GM18520 (cell line): ENCODE measurements around the gene CTDNEP1.
A peak's percentile ranks its signal among the peaks of the same experiment; 100 is the strongest.

Experiments used
- ATAC-seq: cut with Tn5 transposase; IDR thresholded peaks from one replicate; pipeline ENCODE4 v1.9.1; 2021; ENCODE audit not compliant: unreplicated experiment

Gene CTDNEP1

GRCh38 chr17:7280519-7281073 lies 29.1 kb upstream of the CTDNEP1 start:
- peak; percentile 50 for ATAC-seq

- ATAC-seq, result no peak
These were observed 27.9 kb upstream of the CTDNEP1 start for GRCh38 chr17:7279448-7279847.

- ATAC-seq, result no peak
These were observed 15.2 kb upstream of the CTDNEP1 start for GRCh38 chr17:7266784-7267183.

GRCh38 chr17:7263801-7264078 lies 12.2 kb upstream of the CTDNEP1 start:
- ATAC-seq, result no peak

GRCh38 chr17:7262935-7263800 lies 11.6 kb upstream of the CTDNEP1 start:
- ATAC-seq, result no peak

DNA sequence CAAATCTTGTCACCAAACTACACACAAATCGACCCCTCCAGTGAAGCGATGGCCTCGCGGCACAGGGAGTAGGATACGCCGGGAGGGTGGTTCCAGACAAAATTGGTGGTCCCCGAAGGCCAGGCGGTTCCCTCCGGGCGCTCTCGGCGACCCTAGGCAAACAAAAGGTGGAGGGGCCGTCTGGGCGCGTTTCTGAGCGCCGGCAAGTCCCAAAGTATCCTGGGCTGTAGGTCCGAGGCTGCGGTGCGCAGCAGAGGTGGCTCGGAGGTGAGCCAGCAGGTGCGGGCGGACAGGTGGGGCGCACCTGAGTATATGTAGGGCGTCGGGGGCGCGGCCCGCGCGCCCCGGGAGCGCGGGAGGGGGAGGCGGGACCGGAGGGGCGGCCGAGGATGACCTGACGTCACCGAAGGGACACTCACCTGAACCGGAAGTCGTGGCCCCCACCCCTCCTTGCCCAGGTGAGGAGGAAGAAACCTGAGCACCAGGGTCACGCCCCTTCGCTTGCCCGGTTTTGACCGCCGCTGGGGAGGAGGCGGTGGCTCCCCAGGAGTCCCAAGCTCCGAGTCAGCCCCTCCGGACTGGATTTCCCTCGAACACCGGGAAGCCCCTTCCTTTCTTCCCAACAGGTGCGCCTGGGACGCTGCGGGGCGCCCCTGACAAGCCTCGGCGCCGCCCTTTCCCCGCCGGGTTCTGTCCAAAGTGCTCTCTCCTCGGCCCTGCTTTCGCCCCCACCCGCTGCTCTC lies 10.8 kb upstream of the CTDNEP1 start, which contains the start of gene CLDN7:
Gene CLDN7, minus strand, starts transcription at position 287 of the 743 bp plus-strand sequence. CDS start 435 bp downstream, outside the sequence.
- no peak for ATAC-seq

- ATAC-seq, result no peak
These were observed 10.1 kb upstream of the CTDNEP1 start for GRCh38 chr17:7261379-7262191.

- no peak for ATAC-seq
These were observed 9.3 kb upstream of the CTDNEP1 start for GRCh38 chr17:7260651-7261378.

GRCh38 chr17:7260151-7260550 lies 8.6 kb upstream of the CTDNEP1 start:
- ATAC-seq, result no peak

GRCh38 chr17:7259555-7259889 lies 8.0 kb upstream of the CTDNEP1 start:
- ATAC-seq, result no peak

DNA sequence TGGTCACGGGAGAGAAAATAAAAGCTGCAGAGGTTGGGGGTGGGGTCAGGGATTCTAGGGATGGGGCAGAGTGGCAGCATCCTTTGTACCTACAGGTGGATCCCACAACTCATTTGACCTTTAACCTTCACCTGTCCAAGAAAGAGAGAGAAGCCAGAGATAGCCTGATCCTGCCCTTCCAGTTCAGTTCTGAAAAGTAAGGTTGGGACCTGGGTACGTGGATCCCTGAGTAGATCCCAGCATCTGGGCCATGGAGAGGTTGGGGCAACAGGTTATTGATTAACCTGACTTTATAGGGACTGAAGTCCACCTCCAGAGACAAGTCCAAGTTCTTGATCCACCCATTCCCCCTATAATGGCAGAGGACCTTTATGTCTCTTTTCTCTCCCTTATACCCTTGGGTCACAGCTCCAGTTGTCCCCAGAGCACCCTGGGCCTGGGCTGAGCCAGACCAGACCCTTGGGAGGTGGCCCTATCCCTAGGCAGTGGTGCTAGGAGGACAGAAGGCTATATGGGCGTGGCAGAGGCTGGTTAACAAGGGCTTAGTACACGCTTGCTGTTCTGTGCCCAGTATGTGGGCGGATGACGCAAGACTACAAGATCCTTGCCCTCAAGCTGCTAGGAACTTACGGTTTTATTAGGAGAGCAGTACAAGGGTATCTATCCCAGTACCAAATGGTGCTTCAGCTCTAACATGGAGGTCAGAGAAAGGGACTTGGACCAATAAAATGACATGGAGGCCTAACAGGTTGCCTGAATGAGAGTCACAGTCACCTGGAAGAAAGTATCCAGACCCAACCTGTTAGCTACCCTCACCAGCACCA lies 7.4 kb upstream of the CTDNEP1 start:
- no peak for ATAC-seq

DNA sequence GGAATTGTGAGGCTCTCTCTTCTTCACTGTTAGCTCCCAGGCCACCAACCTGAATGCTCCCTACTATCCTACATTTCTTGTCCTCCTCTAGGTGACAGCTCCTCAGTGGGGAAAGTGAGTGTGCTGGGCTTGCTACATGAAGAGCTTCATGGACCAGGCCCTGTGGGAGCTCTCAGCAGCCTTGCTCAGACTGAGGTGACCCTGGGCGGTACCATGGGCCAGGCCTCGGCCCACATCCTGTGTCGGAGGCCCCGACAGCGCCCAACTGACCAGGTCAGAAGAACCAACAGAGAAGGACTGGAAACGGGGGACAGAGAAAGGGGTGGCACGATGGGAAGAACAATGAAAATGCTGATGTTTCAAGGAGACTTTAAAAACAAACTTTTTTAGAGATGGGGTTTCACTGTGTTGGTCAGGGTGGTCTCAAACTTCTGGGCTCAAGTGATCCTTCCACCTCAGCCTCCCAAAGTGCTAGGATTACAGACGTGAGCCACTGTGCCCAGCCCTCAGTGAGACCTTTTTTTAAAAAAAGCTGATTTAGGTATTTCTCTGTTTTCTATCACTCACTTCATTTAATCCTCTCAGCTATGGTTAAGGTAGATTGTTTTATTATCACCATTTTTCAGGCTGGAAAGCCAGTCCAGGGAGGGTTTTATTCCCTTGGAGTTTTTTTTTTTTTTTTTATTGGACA lies 5.4 kb upstream of the CTDNEP1 start:
- no peak for ATAC-seq

DNA sequence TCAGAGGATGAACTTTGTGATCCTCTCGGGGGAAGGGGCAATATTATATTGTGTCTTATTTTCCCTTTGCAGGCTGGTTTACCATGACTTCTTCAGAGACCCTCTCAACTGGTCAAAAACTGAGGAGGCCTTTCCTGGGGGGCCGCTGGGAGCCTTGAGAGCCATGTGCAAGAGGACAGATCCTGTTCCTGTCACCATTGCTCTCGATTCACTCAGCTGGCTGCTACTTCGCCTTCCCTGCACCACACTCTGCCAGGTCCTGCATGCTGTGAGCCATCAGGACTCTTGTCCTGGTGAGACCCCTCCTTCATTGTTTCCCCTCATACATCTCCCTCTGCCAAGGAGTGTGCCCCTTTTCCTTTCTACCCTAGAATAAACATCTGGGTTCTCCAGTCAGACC lies 3.0 kb upstream of the CTDNEP1 start:
- no peak for ATAC-seq

DNA sequence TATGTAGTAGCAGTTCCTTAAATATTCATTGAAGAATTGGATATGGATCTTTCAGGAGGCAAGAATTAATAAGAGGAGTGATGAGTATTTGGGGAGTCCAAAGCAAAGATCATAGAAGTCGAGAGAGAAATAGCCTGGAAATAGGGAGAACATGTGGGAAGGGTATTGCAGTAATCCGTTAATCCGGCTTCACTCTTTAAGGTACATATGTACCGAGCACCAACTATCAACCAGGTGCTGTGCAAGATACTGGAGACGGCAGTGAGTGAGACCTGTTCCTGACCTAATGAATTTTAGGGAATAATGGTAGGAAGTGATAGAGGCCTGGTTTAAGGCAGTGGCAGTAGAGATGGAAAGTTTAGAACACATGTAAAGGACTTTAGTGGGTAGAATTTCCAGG lies 1.5 kb upstream of the CTDNEP1 start:
- ATAC-seq, result no peak

- peak; percentile 31 for ATAC-seq
These were observed 876 bp upstream of the CTDNEP1 start, which contains the start of gene ELP5 for GRCh38 chr17:7252176-7253043. Gene ELP5, plus strand, starts transcription at chr17:7252215. Its CDS starts 336 bp downstream, at chr17:7252551.

- no peak for ATAC-seq
These were observed 573 bp downstream of the CTDNEP1 start for GRCh38 chr17:7250695-7251627.

- ATAC-seq, result no peak
These were observed 1.7 kb downstream of the CTDNEP1 start for GRCh38 chr17:7249830-7250229.
